Cerebellar cortex (tissue), 1 donor: ENCODE results near the gene GSE1.

Experiments
- DNase-seq: peaks from one replicate; pipeline ENCODE4 v3.0.0-alpha.2; 2015; ENCODE audit warnings: low spot score

The GSE1 gene

GRCh38 chr16:85648805-85649204 lies 35.7 kb downstream of the GSE1 start:
- no peak for DNase-seq

- no peak for DNase-seq
Observed at GRCh38 chr16:85649411-85650134, 36.5 kb downstream of the GSE1 start.

- no peak for DNase-seq
Observed at GRCh38 chr16:85650135-85650843, 37.2 kb downstream of the GSE1 start.

GRCh38 chr16:85650844-85651628 lies 37.9 kb downstream of the GSE1 start:
- no peak for DNase-seq

GRCh38 chr16:85651629-85652430 lies 38.7 kb downstream of the GSE1 start:
- no peak for DNase-seq

GRCh38 chr16:85652431-85653221 lies 39.5 kb downstream of the GSE1 start:
- peak; percentile 55 for DNase-seq

- DNase-seq = no peak
Observed at GRCh38 chr16:85653290-85653891, 40.3 kb downstream of the GSE1 start.

GRCh38 chr16:85654251-85655095 lies 41.4 kb downstream of the GSE1 start:
- no peak for DNase-seq

- no peak for DNase-seq
Observed at GRCh38 chr16:85655216-85656129, 42.4 kb downstream of the GSE1 start.

- peak; percentile 50 for DNase-seq
Observed at GRCh38 chr16:85656351-85657266, 43.5 kb downstream of the GSE1 start.

GRCh38 chr16:85657267-85657650 lies 44.1 kb downstream of the GSE1 start:
- no peak for DNase-seq

- no peak for DNase-seq
Observed at GRCh38 chr16:85657996-85658395, 44.9 kb downstream of the GSE1 start.

GRCh38 chr16:85658504-85659326 lies 45.6 kb downstream of the GSE1 start:
- DNase-seq = no peak

- DNase-seq = no peak
Observed at GRCh38 chr16:85659336-85659735, 46.2 kb downstream of the GSE1 start.

GRCh38 chr16:85659805-85660511 lies 46.8 kb downstream of the GSE1 start:
- DNase-seq = peak; percentile 69
